Measurements from ENCODE around the gene ATXN2. TPM values are rescaled to one million over a fixed set of nuclear protein-coding genes. Genes with fewer than 3 reads are reported as not detected.

The ATXN2 gene
- total RNA-seq, 1 experiment from 2014 or later, result 12.8 TPM

DNA sequence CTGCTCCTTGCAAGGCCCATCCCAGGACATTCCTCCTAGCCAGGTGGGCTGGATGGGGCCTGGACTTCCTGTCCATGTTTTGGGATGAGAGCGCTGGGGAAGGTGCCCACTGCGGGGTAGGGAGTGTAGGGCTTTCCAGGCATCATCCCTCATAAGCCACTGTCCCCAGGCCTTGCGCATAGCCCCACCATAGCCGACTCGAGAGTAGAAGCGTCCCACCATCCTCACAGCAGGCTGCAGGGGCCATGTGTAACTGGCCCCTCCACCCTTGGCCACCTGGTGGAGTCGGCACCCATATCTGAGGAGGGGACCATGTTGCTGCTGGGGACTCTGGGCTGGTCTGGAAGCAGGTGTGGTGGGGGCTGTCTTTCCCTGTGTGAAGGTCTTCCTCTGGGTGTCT is 162.8 kb downstream of the ATXN2 start:
- in situ Hi-C loops (cut with HindIII; ENCODE audit: low pct_unique_long_range_greater_than_20kb, low sequenced_read_pairs), result no loop called here

GRCh38 chr12:111435661-111436201 is 163.4 kb downstream of the ATXN2 start:
- DNase-seq (ENCODE audit: low read depth, low spot score), result no peak
- in situ Hi-C loops (cut with HindIII; ENCODE audit: low pct_unique_long_range_greater_than_20kb, low sequenced_read_pairs), result no loop called here

More for the DNA sequence above, 162.8 kb downstream of the ATXN2 start:
- DNase-seq (ENCODE audit: low read depth, low spot score), result no peak

DNA sequence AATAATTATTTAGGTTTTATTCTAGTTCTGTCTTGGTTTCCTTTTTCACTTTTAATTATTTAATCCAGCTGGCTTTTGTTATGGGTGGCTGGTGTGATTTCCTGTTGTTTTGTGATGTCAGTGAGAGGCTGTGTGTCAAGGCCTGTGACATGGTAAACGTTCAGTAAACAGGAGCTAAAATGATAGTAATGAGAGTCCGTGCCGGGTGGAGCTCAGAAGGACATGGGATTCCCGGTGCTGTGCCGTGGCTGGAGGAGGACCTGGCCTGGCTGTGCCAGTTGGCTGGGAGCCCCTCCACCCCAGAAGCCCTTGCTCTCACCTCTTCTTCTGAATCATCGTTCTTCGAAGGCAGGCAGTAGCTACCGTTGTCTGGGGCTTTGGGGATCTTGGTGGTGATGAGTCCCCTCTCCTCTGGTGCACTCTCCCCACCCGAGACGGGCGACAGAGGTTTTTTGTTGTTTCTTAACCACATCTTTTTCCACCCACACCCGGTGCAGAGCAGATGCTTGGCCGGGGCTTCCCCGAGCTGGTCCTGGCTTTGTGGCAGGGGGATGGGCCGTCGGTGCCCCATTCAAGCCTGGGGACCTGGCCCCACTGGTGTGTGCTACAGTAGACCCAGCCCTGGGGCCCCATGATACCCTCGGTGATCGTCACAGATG is 164.3 kb downstream of the ATXN2 start:
- in situ Hi-C loops (cut with HindIII; ENCODE audit: low pct_unique_long_range_greater_than_20kb, low sequenced_read_pairs), result no loop called here

GRCh38 chr12:111434049-111434448 is 165.1 kb downstream of the ATXN2 start:
- DNase-seq (ENCODE audit: low read depth, low spot score), result no peak
- in situ Hi-C loops (cut with HindIII; ENCODE audit: low pct_unique_long_range_greater_than_20kb, low sequenced_read_pairs), result no loop called here

More for the DNA sequence above, 164.3 kb downstream of the ATXN2 start:
- no peak for DNase-seq (ENCODE audit: low read depth, low spot score)

DNA sequence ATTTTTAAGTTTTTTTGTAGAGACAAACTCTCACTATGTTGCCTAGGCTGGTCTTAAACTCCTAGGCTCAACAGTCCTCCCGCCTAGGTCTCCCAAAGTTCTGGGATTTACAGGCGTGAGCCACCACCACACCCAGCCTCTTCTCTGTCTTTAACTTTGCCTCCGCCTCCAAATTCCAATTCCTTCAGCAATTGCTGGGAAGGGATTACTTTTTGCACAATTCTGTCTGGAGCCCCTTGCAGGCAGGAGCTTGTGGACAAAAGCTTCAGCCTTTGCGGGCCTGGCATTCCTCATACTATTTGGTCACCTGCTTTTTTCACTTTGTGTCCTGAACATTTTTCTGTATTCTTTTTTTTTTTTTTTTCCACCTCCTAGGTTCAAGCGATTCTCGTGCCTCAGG is 167.3 kb downstream of the ATXN2 start:
- DNase-seq (ENCODE audit: low read depth, low spot score), result no peak
- in situ Hi-C loops (cut with HindIII; ENCODE audit: low pct_unique_long_range_greater_than_20kb, low sequenced_read_pairs), result no loop called here

- in situ Hi-C loops (cut with HindIII; ENCODE audit: low pct_unique_long_range_greater_than_20kb, low sequenced_read_pairs), result no loop called here
- no peak for DNase-seq (ENCODE audit: low read depth, low spot score)
Measured at GRCh38 chr12:111430433-111431353, 168.4 kb downstream of the ATXN2 start.

DNA sequence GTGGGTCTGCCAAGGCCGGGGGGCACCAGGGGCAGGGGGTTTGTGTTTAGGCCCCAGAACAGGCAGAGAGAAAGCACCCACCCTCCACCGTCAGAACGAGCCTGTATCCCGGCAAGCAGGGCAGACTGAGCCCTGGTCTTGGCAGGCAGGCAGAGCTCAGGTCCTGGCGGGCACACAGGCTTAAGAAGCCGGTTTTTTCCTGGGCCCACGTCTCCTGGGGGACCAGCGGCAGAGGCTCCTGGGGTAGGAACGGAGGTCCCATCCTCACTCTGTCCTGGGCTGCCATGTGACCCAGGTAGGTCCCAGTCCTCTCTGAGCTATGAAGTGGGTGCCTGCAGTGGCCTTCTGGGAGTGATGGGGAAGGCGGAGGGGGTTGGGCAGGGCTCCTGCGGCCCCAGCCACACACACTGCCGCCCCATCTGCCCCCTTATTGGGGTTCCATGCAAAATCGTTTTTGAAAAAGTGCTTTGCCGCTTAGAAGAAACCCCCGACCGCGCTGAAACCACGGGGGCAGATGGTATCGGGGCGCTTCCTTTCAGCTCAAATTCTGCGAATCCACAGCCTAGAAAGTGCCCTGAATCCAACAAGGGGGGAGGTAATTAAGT is 169.2 kb downstream of the ATXN2 start:
- in situ Hi-C loops (cut with HindIII; ENCODE audit: low pct_unique_long_range_greater_than_20kb, low sequenced_read_pairs), result no loop called here
- DNase-seq (ENCODE audit: low read depth, low spot score), result no peak

GRCh38 chr12:111428728-111429175 is 170.4 kb downstream of the ATXN2 start:
- no peak for DNase-seq (ENCODE audit: low read depth, low spot score)
- in situ Hi-C loops (cut with HindIII; ENCODE audit: low pct_unique_long_range_greater_than_20kb, low sequenced_read_pairs), result no loop called here

- in situ Hi-C loops (cut with HindIII; ENCODE audit: low pct_unique_long_range_greater_than_20kb, low sequenced_read_pairs), result no loop called here
- no peak for DNase-seq (ENCODE audit: low read depth, low spot score)
Measured at GRCh38 chr12:111428081-111428727, 170.9 kb downstream of the ATXN2 start.

GRCh38 chr12:111427417-111428074 is 171.6 kb downstream of the ATXN2 start:
- in situ Hi-C loops (cut with HindIII; ENCODE audit: low pct_unique_long_range_greater_than_20kb, low sequenced_read_pairs), result no loop called here
- DNase-seq (ENCODE audit: low read depth, low spot score), result no peak

- no peak for DNase-seq (ENCODE audit: low read depth, low spot score)
- in situ Hi-C loops (cut with HindIII; ENCODE audit: low pct_unique_long_range_greater_than_20kb, low sequenced_read_pairs), result no loop called here
Measured at GRCh38 chr12:111426344-111427185, 172.6 kb downstream of the ATXN2 start.

- in situ Hi-C loops (cut with HindIII; ENCODE audit: low pct_unique_long_range_greater_than_20kb, low sequenced_read_pairs), result no loop called here
- DNase-seq (ENCODE audit: low read depth, low spot score), result no peak
Measured at GRCh38 chr12:111425655-111426054, 173.5 kb downstream of the ATXN2 start.

DNA sequence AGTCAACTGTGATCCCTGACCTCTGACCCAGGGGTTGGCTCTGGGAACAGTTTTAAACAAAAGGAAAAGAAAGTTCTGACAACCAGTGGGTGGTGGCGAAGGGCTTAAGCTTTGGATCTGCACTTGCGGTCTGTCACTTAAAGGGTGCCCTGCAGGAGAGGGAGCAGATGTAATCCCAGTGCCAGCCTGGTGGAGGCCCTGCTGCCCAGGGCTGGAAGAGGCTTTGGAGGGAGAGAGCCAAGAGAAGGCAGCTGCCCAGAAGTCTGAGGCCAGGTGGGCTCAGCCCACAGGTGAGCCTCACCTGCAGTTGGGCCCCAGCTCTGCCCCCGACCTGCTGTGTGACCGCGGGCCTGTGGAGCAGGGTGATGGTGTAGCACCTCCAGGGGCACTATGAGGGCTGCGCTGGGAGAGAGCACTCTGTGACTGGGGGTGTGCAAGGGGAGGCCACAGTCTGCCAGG is 174.3 kb downstream of the ATXN2 start:
- in situ Hi-C loops (cut with HindIII; ENCODE audit: low pct_unique_long_range_greater_than_20kb, low sequenced_read_pairs), result no loop called here
- no peak for DNase-seq (ENCODE audit: low read depth, low spot score)

- in situ Hi-C loops (cut with HindIII; ENCODE audit: low pct_unique_long_range_greater_than_20kb, low sequenced_read_pairs), result no loop called here
- DNase-seq (ENCODE audit: low read depth, low spot score), result no peak
Measured at GRCh38 chr12:111424189-111424792, 174.8 kb downstream of the ATXN2 start.

GRCh38 chr12:111420494-111420893 is 178.6 kb downstream of the ATXN2 start:
- in situ Hi-C loops (cut with HindIII; ENCODE audit: low pct_unique_long_range_greater_than_20kb, low sequenced_read_pairs), result no loop called here
- DNase-seq (ENCODE audit: low read depth, low spot score), result no peak

DNA sequence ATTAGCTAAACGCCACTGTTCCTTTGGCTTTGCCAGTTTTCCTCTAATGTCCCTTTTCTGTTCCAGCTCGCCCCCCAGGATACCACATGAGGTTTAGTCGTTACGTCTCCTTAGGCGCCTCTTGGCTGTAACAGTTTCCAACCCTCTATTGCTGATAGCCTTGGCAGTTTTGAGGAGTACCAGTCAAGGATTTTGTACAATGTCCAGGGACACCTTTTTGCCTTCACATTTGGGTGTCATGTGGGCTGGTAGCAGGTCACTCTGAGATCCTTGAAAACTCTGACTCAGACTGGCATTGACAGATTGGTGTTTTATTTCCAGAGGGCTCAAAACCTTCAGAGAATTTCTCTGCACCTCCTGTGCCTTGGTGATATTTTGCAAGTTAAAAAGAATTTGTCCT is 179.3 kb downstream of the ATXN2 start:
- in situ Hi-C loops (cut with HindIII; ENCODE audit: low pct_unique_long_range_greater_than_20kb, low sequenced_read_pairs), result no loop called here

More for the DNA sequence above, 179.3 kb downstream of the ATXN2 start:
- no peak for DNase-seq (ENCODE audit: low read depth, low spot score)
